H9 (cell line): ENCODE measurements around the gene NFKBIZ. TPM values are rescaled to one million over a fixed set of nuclear protein-coding genes. Genes with fewer than 3 reads are reported as not detected.

Experiments used
- DNase-seq: peaks from one replicate; pipeline ENCODE4 v3.0.0-alpha.2; 2017
- H2AFZ ChIP-seq: one replicate; pipeline ENCODE4 v1.6.1; 2013; ENCODE audit warnings: mild to moderate bottlenecking, low read length, control low read depth, moderate library complexity
- H2AK5ac ChIP-seq: 2 replicates; pipeline ENCODE4 v1.6.1; 2013; ENCODE audit warnings: low read length, control low read depth, mixed read lengths; ENCODE audit not compliant: insufficient read length
- H2BK120ac ChIP-seq: one replicate; pipeline ENCODE4 v1.6.1; 2013; ENCODE audit warnings: low read depth, mild to moderate bottlenecking, low read length, control low read depth, inconsistent platforms; ENCODE audit not compliant: poor library complexity, severe bottlenecking
- H2BK12ac ChIP-seq: 2 replicates; pipeline ENCODE4 v1.6.1; 2013; ENCODE audit warnings: low read length, control low read depth, mixed read lengths, low read depth; ENCODE audit not compliant: insufficient read length
- H2BK15ac ChIP-seq: 2 replicates; pipeline ENCODE4 v1.6.1; 2013; ENCODE audit warnings: low read depth, low read length, control low read depth
- H2BK20ac ChIP-seq: one replicate; pipeline ENCODE4 v1.6.1; 2013; ENCODE audit warnings: low read depth, mild to moderate bottlenecking, low read length, control low read depth, inconsistent platforms; ENCODE audit not compliant: poor library complexity, severe bottlenecking
- H2BK5ac ChIP-seq: 2 replicates; pipeline ENCODE4 v1.6.1; 2013; ENCODE audit warnings: low read length, control low read depth, mixed read lengths; ENCODE audit not compliant: insufficient read length
- H3K14ac ChIP-seq: 2 replicates; pipeline ENCODE4 v1.6.1; 2013; ENCODE audit warnings: low read length, control low read depth; ENCODE audit not compliant: insufficient read depth
- H3K18ac ChIP-seq: 2 replicates; pipeline ENCODE4 v1.6.1; 2013; ENCODE audit warnings: low read depth, mild to moderate bottlenecking, mixed read lengths, low read length, control low read depth; ENCODE audit not compliant: insufficient read length
- H3K23ac ChIP-seq: 2 replicates; pipeline ENCODE4 v1.6.1; 2013; ENCODE audit warnings: low read length, control low read depth, mixed read lengths, low read depth; ENCODE audit not compliant: insufficient read length
- H3K23me2 ChIP-seq: 2 replicates; pipeline ENCODE4 v1.6.1; 2013; ENCODE audit warnings: low read depth, mild to moderate bottlenecking, mixed read lengths, low read length, control low read depth; ENCODE audit not compliant: insufficient read length, poor library complexity, severe bottlenecking
- H3K27ac ChIP-seq: 2 replicates; pipeline ENCODE4 v1.5.1; 2013; ENCODE audit warnings: low read length, control low read depth, mixed read lengths, low read depth; ENCODE audit not compliant: insufficient read length
- H3K27me3 ChIP-seq: 2 replicates; pipeline ENCODE4 v1.6.1; 2013; ENCODE audit warnings: low read length, control low read depth, inconsistent platforms; ENCODE audit not compliant: insufficient read depth
- H3K4ac ChIP-seq: 2 replicates; pipeline ENCODE4 v1.6.1; 2013; ENCODE audit warnings: low read depth, mild to moderate bottlenecking, control low read depth, inconsistent platforms, low read length, moderate library complexity
- H3K4me1 ChIP-seq: 2 replicates; pipeline ENCODE4 v1.6.1; 2013; ENCODE audit warnings: low read length, control low read depth, inconsistent platforms; ENCODE audit not compliant: insufficient read depth
- H3K4me2 ChIP-seq: 2 replicates; pipeline ENCODE4 v1.6.1; 2013; ENCODE audit warnings: low read length, control low read depth, mixed read lengths; ENCODE audit not compliant: insufficient read length, insufficient read depth
- H3K56ac ChIP-seq: 2 replicates; pipeline ENCODE4 v1.6.1; 2013; ENCODE audit warnings: low read depth, mild to moderate bottlenecking, mixed read lengths, low read length, control low read depth; ENCODE audit not compliant: insufficient read length
- H3K79me1 ChIP-seq: 2 replicates; pipeline ENCODE4 v1.6.1; 2013; ENCODE audit warnings: low read depth, mild to moderate bottlenecking, moderate library complexity, low read length, control low read depth, inconsistent platforms; ENCODE audit not compliant: insufficient read depth, poor library complexity, severe bottlenecking
- H3K79me2 ChIP-seq: 2 replicates; pipeline ENCODE4 v1.6.1; 2013; ENCODE audit warnings: low read length, control low read depth, inconsistent platforms; ENCODE audit not compliant: insufficient read depth
- H3K9ac ChIP-seq: 2 replicates; pipeline ENCODE4 v1.6.1; 2013; ENCODE audit warnings: low read length, control low read depth, mixed read lengths; ENCODE audit not compliant: insufficient read length; ENCODE audit errors: extremely low read depth
- H3K9me3 ChIP-seq: one replicate; pipeline ENCODE4 v1.6.1; 2013; ENCODE audit warnings: low read depth, low read length, inconsistent platforms; ENCODE audit not compliant: control insufficient read depth
- H3T11ph ChIP-seq: one replicate; pipeline ENCODE4 v1.6.1; 2013; ENCODE audit warnings: mild to moderate bottlenecking, low read length, control low read depth, inconsistent platforms
- H4K20me1 ChIP-seq: one replicate; pipeline ENCODE4 v1.6.1; 2013; ENCODE audit not compliant: control insufficient read depth, insufficient read length, insufficient read depth
- H4K5ac ChIP-seq: 2 replicates; pipeline ENCODE4 v1.6.1; 2013; ENCODE audit warnings: low read depth, mild to moderate bottlenecking, mixed read lengths, low read length, control low read depth; ENCODE audit not compliant: insufficient read length
- H4K8ac ChIP-seq: replicated peaks from 2 replicates; pipeline ENCODE4 v1.6.1; 2013; ENCODE audit warnings: low read length, control low read depth, mixed read lengths, low read depth; ENCODE audit not compliant: insufficient read length
- H4K91ac ChIP-seq: 2 replicates; pipeline ENCODE4 v1.6.1; 2013; ENCODE audit warnings: low read depth, mild to moderate bottlenecking, moderate library complexity, mixed read lengths, low read length, control low read depth; ENCODE audit not compliant: insufficient read length
- H3K27ac Mint-ChIP-seq, 3 experiments: 2 replicates in 2 of 3; 3 replicates in 1 of 3; pipeline ENCODE4 v1.8.0; 2020 to 2021; ENCODE audit warnings: mixed read lengths in 3 of 3, mild to moderate bottlenecking in 1 of 3, moderate library complexity in 1 of 3
- H3K27me3 Mint-ChIP-seq: 2 replicates; pipeline ENCODE4 v1.8.0; 2021; ENCODE audit warnings: low read depth, mild to moderate bottlenecking, moderate library complexity, mixed read lengths
- H3K36me3 Mint-ChIP-seq, 3 experiments: 2 replicates in 2 of 3; 3 replicates in 1 of 3; pipeline ENCODE4 v1.8.0; 2020 to 2021; ENCODE audit warnings: low read depth in 3 of 3, mixed read lengths in 3 of 3; ENCODE audit not compliant: insufficient read depth in 1 of 3
- H3K4me1 Mint-ChIP-seq, 2 experiments: 2 replicates each; pipeline ENCODE4 v1.8.0; 2020; ENCODE audit warnings: mixed read lengths in 2 of 2
- H3K4me3 Mint-ChIP-seq, 2 experiments: 2 replicates in 1 of 2; 3 replicates in 1 of 2; pipeline ENCODE4 v1.8.0; 2020 to 2021; ENCODE audit warnings: mild to moderate bottlenecking in 2 of 2, mixed read lengths in 2 of 2, moderate library complexity in 1 of 2
- H3K9me3 Mint-ChIP-seq, 2 experiments: 2 replicates in 1 of 2; 3 replicates in 1 of 2; pipeline ENCODE4 v1.8.0; 2020; ENCODE audit warnings: mild to moderate bottlenecking in 2 of 2, mixed read lengths in 2 of 2, moderate library complexity in 1 of 2
- CTCF ChIP-seq: fragments of 200-600 bp; sonication (generic); conservative IDR thresholded peaks from 3 replicates; pipeline ENCODE4 v1.8.0; 2021; ENCODE audit warnings: antibody characterized with exemption, mild to moderate bottlenecking
- WGBS: extraction: QIAGEN DNeasy Blood & Tissue Kit; methylation state at CpG from one replicate; pipeline ENCODE4 v1.1.7; 2013; ENCODE audit warnings: missing lambda C conversion rate, low lambda C conversion rate, mixed read lengths; ENCODE audit not compliant: insufficient read length; ENCODE audit errors: extremely low coverage; 5-methylcytosine and 5-hydroxymethylcytosine counted together
- total RNA-seq: library from RNA; stranded (reverse); gene quantifications from 2 replicates; pipeline ENCODE4 v1.2.1, GENCODE V29; 2021

The NFKBIZ gene
- total RNA-seq, 1 experiment from 2014 or later, result 11.1 TPM

GRCh38 chr3:101821503-101821902 lies 27.8 kb upstream of the NFKBIZ start:
- H3K56ac ChIP-seq, result no peak overlapping the region
- Mint-ChIP-seq H3K4me1 (peaks cover 0 to 2% of the 10 kb centered on the region in 2 experiments; a peak in 2 of 4 replicates), H3K9me3 (no peaks in the 10 kb centered on the region), H3K27me3 (no peaks in the 10 kb centered on the region), H3K36me3 (peaks cover 4 to 15% (median 8%) of the 10 kb centered on the region in 3 experiments; a peak in 6 of 7 replicates), H3K4me3 (no peak overlapping the region), H3K27ac (peak overlapping the region in 1 of 3 experiments; percentile 56; a peak in 1 of 7 replicates)
- H3K23ac ChIP-seq, result no peak overlapping the region
- H3K18ac ChIP-seq, result no peak overlapping the region
- H3T11ph ChIP-seq, result no peak overlapping the region
- H3K4me2 ChIP-seq, result no peak overlapping the region
- no peak for TF ChIP-seq CTCF
- H2BK12ac ChIP-seq, result no peak overlapping the region
- H3K9me3 ChIP-seq, result no peaks in the 10 kb centered on the region
- H2BK20ac ChIP-seq, result no peak overlapping the region
- no peak overlapping the region for H2AK5ac ChIP-seq
- H3K4me1 ChIP-seq, result no peaks in the 10 kb centered on the region
- DNase-seq, result no peak
- H3K23me2 ChIP-seq, result no peaks in the 10 kb centered on the region
- no peak overlapping the region for H2AFZ ChIP-seq
- H3K79me2 ChIP-seq, result no peaks in the 10 kb centered on the region
- H3K4ac ChIP-seq, result no peak overlapping the region
- H3K14ac ChIP-seq, result no peak overlapping the region
- H3K27me3 ChIP-seq, result no peaks in the 10 kb centered on the region
- H4K91ac ChIP-seq, result no peak overlapping the region
- no peak overlapping the region for H4K5ac ChIP-seq
- no peak overlapping the region for H3K27ac ChIP-seq
- H2BK5ac ChIP-seq, result no peak overlapping the region
- WGBS, result no CpG with 5 or more reads among the region's 19 CpGs
- H2BK15ac ChIP-seq, result no peak overlapping the region
- no peak overlapping the region for H2BK120ac ChIP-seq
- H3K9ac ChIP-seq, result no peak overlapping the region
- no peaks in the 10 kb centered on the region for H4K20me1 ChIP-seq
- H4K8ac ChIP-seq, result no peak overlapping the region
- H3K79me1 ChIP-seq, result no peaks in the 10 kb centered on the region
